Gastrocnemius medialis (tissue), 4 donors: Measurements from ENCODE around the gene CEACAM1.
"Not testable (repeated sequence)": the region's sequence is repeated elsewhere in the genome, so short reads cannot be mapped to it uniquely, and the experiment has no call there.

Experiments used
- CTCF ChIP-seq, 5 experiments: fragments of 450-650 bp in 3 of 5; fragments of 200-600 bp in 2 of 5; sonication (generic) in 2 of 5; IDR thresholded peaks in 4 of 5; conservative IDR thresholded peaks in 1 of 5; 1 replicate in 4 of 5; 2 replicates in 1 of 5; pipeline ENCODE4 v1.5.1; 2016 to 2019; ENCODE audit warnings: antibody characterized with exemption in 5 of 5, mild to moderate bottlenecking in 3 of 5, moderate library complexity in 3 of 5
- POLR2A ChIP-seq, 2 donors: fragments of 450-650 bp; IDR thresholded peaks; one replicate each; pipeline ENCODE4 v1.6.1; 2017; ENCODE audit warnings: antibody characterized with exemption in 2 of 2, mild to moderate bottlenecking in 2 of 2, moderate library complexity in 2 of 2

- not testable (repeated sequence) for TF ChIP-seq CTCF (IDR thresholded peaks at IDR 0.05 in 4 of 5, conservative IDR thresholded peaks at IDR 0.05 in 1 of 5); POLR2A (IDR thresholded peaks at IDR 0.05)
Observed at GRCh38 chr19:42485036-42485435, 43.2 kb downstream of the CEACAM1 start.
